GOT3 (cell line): Measurements from ENCODE around the gene ADGRD2.

ENCODE experiments used
- DNase-seq: peaks from one replicate; lab custom pipeline; 2025; ENCODE audit warnings: mixed read lengths; lab: John Stamatoyannopoulos, UW

Gene ADGRD2

GRCh38 chr9:124498040-124498439 lies 47.8 kb downstream of the ADGRD2 start:
- DNase-seq = no peak

- no peak for DNase-seq
Measured at GRCh38 chr9:124498499-124499146, 48.4 kb downstream of the ADGRD2 start.

- DNase-seq = no peak
Measured at GRCh38 chr9:124499216-124499615, 49.0 kb downstream of the ADGRD2 start.

GRCh38 chr9:124500028-124500795 lies 50.0 kb downstream of the ADGRD2 start:
- DNase-seq = no peak

GRCh38 chr9:124500796-124501611 lies 50.8 kb downstream of the ADGRD2 start:
- no peak for DNase-seq

- no peak for DNase-seq
Measured at GRCh38 chr9:124501771-124502320, 51.6 kb downstream of the ADGRD2 start.

GRCh38 chr9:124502711-124503702 lies 52.8 kb downstream of the ADGRD2 start:
- DNase-seq = no peak

GRCh38 chr9:124503713-124504529 lies 53.7 kb downstream of the ADGRD2 start:
- no peak for DNase-seq

- no peak for DNase-seq
Measured at GRCh38 chr9:124504530-124505005, 54.3 kb downstream of the ADGRD2 start.

- no peak for DNase-seq
Measured at GRCh38 chr9:124505006-124505900, 55.0 kb downstream of the ADGRD2 start.

- DNase-seq = no peak
Measured at GRCh38 chr9:124505901-124506346, 55.7 kb downstream of the ADGRD2 start.

GRCh38 chr9:124506433-124506832 lies 56.2 kb downstream of the ADGRD2 start:
- DNase-seq = no peak

- no peak for DNase-seq
Measured at GRCh38 chr9:124506931-124507879, 57.0 kb downstream of the ADGRD2 start, which contains the start of gene NR5A1. TSS of gene NR5A1 (minus strand) at chr9:124507399. CDS start at chr9:124503395, 4,004 bp downstream.

- no peak for DNase-seq
Measured at GRCh38 chr9:124507880-124508423, 57.7 kb downstream of the ADGRD2 start.

- no peak for DNase-seq
Measured at GRCh38 chr9:124510650-124511425, 60.6 kb downstream of the ADGRD2 start.

GRCh38 chr9:124511426-124511840 lies 61.2 kb downstream of the ADGRD2 start:
- no peak for DNase-seq
